ENCODE measurements around the gene LYZL4.

DNA sequence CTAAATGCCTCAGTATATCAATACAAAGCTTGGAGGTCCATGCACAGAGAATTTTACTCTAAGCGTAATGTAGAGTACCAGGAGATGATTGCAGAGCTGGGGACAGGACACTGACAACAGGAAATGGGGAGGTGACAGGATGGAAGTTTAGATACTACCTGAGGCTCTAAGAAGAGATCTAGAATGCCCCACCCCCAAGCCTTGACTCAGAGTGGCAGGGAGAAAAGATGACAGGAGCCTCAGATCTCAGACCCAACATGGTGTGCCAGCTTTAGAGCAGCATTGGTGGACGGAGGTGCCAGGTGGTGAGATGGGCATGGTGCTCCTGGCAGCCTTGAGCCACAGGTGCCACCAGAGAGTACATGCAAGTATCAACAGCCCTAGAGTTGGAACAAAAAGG, 62.5 kb downstream of the LYZL4 start:
- TF ChIP-seq, protein P1, sequence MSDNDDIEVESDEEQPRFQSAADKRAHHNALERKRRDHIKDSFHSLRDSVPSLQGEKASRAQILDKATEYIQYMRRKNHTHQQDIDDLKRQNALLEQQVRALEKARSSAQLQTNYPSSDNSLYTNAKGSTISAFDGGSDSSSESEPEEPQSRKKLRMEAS (IDR thresholded peaks at IDR 0.05), result no peak
- TF ChIP-seq, protein P2, sequence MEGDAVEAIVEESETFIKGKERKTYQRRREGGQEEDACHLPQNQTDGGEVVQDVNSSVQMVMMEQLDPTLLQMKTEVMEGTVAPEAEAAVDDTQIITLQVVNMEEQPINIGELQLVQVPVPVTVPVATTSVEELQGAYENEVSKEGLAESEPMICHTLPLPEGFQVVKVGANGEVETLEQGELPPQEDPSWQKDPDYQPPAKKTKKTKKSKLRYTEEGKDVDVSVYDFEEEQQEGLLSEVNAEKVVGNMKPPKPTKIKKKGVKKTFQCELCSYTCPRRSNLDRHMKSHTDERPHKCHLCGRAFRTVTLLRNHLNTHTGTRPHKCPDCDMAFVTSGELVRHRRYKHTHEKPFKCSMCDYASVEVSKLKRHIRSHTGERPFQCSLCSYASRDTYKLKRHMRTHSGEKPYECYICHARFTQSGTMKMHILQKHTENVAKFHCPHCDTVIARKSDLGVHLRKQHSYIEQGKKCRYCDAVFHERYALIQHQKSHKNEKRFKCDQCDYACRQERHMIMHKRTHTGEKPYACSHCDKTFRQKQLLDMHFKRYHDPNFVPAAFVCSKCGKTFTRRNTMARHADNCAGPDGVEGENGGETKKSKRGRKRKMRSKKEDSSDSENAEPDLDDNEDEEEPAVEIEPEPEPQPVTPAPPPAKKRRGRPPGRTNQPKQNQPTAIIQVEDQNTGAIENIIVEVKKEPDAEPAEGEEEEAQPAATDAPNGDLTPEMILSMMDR (IDR thresholded peaks at IDR 0.05; ENCODE audit: low read depth, low read length, missing input control), result no peak
- TF ChIP-seq, protein P3, sequence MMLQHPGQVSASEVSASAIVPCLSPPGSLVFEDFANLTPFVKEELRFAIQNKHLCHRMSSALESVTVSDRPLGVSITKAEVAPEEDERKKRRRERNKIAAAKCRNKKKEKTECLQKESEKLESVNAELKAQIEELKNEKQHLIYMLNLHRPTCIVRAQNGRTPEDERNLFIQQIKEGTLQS (IDR thresholded peaks at IDR 0.05), result no peak
- TF ChIP-seq, protein P4, sequence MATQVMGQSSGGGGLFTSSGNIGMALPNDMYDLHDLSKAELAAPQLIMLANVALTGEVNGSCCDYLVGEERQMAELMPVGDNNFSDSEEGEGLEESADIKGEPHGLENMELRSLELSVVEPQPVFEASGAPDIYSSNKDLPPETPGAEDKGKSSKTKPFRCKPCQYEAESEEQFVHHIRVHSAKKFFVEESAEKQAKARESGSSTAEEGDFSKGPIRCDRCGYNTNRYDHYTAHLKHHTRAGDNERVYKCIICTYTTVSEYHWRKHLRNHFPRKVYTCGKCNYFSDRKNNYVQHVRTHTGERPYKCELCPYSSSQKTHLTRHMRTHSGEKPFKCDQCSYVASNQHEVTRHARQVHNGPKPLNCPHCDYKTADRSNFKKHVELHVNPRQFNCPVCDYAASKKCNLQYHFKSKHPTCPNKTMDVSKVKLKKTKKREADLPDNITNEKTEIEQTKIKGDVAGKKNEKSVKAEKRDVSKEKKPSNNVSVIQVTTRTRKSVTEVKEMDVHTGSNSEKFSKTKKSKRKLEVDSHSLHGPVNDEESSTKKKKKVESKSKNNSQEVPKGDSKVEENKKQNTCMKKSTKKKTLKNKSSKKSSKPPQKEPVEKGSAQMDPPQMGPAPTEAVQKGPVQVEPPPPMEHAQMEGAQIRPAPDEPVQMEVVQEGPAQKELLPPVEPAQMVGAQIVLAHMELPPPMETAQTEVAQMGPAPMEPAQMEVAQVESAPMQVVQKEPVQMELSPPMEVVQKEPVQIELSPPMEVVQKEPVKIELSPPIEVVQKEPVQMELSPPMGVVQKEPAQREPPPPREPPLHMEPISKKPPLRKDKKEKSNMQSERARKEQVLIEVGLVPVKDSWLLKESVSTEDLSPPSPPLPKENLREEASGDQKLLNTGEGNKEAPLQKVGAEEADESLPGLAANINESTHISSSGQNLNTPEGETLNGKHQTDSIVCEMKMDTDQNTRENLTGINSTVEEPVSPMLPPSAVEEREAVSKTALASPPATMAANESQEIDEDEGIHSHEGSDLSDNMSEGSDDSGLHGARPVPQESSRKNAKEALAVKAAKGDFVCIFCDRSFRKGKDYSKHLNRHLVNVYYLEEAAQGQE (IDR thresholded peaks at IDR 0.05), result no peak

All from liver (tissue), 3 donors.